HG03280 (cell line): ENCODE measurements around the gene POU3F1.

ENCODE experiments used
- ATAC-seq: cut with Tn5 transposase; IDR thresholded peaks from one replicate; pipeline ENCODE4 v1.9.1; 2021; ENCODE audit warnings: mild to moderate bottlenecking, moderate library complexity; ENCODE audit not compliant: unreplicated experiment

POU3F1 gene

DNA sequence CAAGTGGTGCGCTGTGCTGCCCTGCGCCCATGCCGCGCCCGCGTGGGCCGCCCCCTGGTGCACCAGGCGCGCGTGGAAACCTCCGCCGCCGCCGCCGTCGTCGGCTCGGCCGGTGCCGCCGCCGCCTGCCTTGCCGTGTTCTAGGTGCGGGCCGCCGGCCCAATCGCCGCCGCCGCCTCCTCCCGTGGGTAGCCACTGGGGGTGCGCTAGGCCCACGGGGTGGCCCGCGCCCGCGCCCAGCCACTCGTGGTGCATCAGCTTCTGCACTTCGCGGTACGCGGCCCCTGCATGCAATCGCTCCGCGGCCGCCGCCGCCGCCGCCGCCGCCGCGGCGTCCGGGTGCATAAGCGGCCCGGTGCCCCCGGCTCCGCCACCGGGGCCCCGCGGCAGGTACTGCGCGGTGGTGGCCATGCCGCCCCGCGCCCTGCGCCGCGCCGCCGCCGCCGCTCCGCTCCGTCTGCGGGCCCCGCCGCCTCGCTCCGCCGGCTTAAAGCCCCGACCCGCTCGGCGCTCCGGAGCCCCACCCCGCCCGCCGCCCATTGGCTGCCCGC is at the start of gene POU3F1:
Gene POU3F1, minus strand, starts transcription at position 461 of the 551 bp plus-strand sequence. Its CDS starts 50 bp downstream, at position 411.
- peak; percentile 18 for ATAC-seq

DNA sequence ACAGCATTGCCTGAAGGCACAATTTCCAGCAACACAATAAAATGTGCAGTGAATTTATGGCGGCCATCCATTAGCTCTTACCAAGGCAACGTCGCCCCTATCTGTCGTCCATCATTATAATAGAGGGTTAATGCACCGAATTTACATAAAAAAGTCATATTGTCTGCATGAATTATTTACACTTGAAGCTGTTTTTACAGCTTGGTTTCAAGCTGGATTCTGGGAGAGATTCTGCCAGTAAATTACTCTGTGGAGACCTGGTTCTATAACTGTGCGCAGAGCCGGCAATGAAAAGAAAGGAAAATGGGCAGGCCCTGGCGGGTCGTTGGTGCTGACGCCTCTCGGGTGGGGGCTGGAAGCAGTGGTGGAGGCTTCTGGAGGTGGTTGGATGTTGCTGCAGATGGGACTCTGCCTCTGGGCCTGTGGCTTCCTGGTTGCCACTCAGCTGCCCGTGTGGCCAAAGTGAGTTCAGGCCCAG is 48.9 kb upstream of the POU3F1 start:
- no peak for ATAC-seq

DNA sequence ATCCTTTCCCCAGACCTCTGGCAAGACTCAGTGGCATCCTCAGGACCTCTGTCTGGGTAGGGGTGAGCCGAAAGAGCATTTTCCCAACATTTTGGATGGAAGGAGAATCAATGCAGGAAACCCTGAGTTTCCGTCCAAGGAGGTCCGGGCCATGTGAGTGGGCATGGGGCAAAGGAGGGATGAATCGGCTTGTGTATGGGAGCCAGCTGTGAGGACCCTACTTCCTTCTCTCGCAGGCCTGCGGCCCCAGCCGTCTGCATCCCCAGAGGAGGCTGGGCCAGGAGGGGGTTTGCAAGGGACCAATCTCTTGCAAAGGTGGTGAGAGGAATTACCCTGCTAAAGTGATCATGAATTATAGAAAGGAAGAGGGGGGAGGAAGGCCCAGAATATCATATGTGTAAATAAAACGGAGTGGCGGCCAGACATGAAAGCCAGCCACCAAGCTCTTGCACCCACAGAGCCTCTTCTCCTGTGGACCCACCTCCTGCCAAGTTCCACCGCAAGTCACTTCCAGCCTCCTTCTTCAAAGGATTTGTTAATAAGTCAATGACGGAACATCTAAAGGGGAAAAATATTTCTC is 48.2 kb upstream of the POU3F1 start:
- ATAC-seq: no peak

DNA sequence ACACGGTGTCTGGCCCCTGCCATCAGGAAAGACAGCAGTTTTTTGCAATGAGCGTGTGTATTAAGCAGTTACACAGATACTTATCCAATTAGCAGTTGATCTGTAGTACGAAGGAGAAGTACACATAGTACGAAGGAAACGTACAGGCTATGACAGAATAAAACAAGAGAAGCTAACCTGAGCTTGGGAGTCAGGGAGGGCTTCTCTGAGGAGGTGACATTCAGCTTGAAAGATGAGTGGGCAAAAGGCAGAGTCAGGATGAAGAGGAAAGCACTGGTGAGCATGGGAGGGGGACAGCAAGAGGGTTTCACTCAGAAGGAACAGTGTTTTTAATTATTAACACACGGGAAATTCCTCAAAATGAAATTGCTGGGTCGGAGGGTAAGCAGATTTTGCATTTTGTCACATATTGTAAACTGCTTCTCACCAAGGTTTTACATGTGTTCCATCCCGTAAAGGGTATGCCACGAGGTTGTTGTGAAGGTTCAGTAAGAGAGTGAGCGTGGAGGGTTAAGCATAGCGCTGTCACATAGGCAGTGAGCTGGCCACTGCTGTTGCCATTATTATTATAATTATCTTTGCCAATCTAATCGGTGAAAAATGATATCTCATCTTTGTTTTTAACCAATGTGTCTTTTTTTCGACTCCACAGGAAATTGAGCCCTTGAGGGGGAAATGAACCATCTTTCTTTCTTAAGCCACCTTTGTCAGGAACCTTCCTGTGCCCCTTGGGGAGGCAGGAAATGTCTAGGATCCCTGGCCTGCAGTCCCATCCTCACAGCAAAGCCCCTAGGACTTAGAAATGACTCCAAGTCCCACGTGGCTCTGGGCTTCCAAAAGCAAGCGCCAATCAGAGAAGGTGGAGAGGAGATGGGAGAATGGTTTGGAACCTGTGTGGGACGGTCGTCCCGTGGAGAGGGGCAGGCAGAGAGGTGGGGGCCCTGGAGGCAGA is 47.3 kb upstream of the POU3F1 start:
- ATAC-seq: no peak

DNA sequence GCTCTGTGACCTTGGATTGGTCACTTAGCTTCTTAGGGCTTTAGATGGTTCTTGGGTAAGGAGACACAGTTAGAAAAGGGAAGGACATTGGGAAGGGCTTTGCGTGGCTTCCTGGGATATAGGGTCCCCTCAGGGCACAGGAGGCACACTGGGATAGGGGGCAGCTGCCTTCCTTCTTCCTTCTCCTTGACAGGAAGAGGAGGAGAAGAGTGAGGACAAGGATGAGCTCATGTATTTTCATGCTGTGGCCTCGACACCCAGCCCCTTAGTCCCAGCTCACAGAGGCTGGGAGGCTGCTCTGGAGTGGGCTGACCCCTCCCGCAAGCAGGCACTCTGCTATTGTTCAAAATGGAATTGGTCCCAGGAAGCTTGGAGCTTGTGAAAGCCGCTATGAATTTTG is 45.7 kb upstream of the POU3F1 start:
- no peak for ATAC-seq

DNA sequence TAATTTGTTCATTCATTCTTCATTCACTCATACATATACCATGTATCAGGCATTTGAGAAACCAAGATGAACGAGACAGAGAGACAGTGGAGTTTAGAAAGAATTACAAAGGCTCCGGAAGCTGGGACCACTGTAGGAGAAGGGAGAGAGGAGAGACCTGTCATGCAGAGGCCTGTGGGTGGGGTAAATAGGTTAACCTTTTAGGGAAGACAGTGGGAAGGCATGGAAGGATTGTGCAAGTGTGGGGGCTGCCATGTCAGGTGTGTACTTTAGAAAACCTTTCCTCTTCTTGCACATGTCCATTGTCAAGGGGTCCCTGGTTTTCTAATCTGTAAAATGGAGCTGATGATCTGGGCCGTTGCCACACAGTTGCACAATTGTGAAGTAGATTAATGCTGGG is 44.2 kb upstream of the POU3F1 start:
- ATAC-seq: no peak

DNA sequence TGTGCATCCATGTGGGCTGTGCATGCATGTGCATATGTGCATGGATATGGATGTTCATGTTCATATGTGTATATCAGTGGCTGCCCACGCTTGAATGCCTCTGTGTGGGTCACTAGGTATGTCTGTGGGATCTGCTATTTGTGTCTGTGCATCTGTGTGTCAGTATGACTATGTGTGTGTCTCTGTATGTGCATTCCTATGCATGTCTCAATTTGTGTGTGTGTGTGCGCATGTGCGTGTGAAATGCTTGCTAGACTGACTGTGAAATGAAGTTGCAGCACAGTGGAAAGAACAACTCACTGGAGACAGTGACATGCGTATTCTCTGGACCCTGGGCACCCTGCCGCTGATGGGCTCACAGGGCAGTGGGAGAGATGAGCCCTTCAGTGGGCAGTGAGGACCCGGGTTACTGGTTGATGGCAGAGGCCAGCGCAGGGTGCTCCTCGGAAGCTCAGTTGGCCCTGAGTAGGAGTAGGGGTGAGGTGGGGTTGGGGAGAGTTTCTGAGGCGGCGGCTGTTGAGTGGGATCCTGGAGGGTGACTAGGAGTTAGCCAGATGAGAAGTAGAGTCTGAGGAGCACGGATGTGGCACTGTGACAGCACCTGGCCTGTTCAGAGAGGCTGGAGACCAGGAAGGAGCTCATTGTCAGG is 43.2 kb upstream of the POU3F1 start:
- ATAC-seq: no peak

DNA sequence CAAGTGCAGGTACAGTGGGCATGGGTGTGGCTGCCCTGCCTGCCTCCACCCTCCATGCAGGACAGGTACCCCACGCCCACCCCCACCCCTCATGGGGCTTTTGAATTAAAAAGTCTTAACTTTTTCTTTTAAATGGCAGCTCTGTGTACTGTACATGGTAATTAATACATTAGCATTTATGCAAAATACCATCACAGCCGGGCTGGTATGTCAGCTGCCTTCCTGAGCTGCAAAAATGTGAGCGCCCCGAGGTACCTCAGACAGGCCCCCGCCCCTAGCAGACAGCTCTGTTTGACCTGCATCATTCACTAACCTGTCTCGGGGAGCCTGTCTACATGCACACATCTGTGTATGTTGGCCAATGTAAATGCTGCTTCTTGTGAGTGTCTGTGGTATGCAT is 42.2 kb upstream of the POU3F1 start:
- no peak for ATAC-seq

DNA sequence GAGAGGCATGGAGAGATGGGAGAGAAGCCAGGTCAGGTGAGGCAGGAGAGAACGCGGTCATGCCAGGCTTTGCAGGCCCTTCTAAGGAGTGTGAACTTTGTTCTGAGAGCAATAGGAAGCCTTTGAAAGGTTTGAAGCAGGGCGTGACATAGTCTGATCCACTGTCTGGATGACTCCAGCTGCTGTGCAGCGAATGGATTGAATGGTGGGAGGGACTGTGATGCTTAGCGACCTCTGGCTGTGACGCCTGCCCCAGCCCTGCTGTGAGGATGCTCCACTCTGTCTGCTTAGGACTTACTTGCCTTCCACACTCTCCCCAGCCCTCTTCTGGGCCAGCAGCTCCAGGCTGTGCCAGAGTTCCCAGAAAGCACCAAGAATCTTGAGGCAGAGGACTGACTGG is 41.8 kb upstream of the POU3F1 start:
- ATAC-seq: no peak

DNA sequence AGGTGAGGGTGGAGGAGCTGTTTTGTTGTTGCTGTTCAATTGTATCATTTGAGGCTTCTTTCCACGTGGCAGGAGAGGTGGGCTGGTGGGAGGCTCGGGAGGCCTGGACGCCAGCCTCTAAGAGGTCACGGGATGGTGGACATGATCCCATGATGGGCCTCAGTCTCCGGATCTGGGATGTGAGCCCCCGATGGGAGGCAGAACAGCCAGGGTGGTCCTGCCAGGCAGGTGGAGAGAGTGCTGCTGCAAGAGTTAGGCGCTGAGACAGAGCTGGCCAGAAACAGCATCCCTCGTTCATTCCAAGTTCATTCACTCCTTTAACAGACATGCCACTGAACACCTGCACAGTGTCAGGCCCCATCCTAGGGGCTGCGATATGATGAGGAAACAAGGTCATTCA is 41.1 kb upstream of the POU3F1 start:
- ATAC-seq: no peak

DNA sequence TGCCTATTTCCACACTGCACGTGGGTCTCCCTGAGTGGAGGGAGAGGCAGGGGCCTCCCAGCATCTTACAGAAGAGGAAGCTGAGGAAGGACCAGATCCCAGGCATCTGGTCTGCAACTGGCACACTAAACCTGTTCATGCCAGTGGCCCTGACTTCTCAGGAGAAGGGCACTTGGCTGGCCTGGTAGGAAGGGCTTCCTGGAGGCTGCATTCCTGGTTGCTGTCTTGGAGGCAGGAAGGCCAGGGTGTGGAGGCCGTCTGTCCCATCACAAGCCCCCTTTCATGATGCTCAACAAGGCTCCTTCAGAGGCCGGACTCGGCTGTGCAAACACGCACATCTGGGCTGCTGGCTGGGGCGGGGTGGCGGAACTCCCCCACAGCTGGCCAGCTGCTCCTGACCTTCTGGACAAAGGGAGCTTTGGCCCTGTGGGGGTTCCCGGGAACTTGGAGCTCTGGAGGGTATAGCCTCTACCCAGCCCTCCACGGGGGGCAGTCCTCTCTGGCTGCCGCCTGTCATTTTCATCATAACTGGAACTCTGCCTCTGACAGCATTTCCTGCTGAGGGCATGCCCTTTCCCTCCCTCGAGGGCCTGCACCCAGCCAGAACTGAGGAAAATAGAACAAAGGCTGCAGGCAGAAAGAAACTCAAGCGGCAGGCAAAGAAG is 39.2 kb upstream of the POU3F1 start:
- ATAC-seq: no peak

DNA sequence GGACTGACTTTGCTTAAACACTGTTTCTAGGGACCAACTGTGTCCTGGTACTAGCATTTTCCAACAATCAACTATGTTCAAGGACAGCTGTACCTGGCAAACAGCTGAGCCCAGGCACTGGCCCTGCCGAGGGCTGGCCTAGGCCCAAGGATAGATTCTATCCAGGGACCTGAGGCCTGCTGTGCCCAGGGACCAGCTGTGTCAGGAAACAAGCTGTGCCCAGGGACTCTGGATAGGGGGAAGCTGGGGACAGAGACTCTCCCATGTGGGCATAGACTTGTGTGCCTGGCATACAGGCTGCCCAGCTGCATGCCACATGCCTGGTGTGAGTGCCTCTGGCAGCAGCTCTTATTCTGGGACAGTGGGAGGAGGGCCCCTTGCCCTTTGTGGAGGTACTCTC is 38.1 kb upstream of the POU3F1 start:
- ATAC-seq: no peak

DNA sequence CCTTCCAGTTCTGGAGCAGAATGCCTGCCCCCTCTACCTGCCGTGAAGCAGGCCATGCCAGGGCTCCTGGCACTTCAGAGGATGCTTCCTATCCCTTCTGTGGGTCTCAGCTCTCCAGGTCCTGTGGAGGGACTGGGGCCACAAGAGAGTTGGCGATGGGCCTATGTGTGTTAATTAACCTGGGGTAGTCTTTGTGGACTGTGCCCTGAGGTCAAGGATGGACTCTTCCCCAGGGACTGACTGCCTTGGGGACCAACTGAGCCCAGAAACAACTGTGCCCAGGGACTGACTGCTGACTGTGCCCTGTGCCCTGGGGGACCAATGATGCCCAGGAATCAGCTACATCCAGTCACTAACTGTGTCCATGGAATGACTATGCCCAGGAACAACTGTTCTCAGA is 37.5 kb upstream of the POU3F1 start:
- ATAC-seq: no peak

DNA sequence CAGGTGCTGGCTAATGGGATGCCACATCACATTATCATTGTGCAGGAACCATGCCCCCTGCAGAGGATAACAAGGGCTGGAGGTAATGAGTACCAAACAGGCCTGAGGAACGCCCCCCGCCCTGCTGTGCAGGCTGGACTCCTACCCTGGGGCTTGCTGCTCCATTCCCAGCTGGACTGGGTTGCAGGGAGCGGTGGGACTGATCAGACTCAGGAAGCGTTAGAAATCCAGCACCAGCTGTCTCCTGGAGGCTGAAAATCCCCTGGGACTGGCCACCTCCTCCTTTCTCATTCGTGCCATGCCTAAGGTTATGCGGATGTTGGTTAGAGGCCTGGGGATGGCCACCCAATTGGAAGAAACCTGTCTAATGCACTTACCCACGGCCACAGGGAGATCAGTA is 36.9 kb upstream of the POU3F1 start:
- ATAC-seq: no peak

DNA sequence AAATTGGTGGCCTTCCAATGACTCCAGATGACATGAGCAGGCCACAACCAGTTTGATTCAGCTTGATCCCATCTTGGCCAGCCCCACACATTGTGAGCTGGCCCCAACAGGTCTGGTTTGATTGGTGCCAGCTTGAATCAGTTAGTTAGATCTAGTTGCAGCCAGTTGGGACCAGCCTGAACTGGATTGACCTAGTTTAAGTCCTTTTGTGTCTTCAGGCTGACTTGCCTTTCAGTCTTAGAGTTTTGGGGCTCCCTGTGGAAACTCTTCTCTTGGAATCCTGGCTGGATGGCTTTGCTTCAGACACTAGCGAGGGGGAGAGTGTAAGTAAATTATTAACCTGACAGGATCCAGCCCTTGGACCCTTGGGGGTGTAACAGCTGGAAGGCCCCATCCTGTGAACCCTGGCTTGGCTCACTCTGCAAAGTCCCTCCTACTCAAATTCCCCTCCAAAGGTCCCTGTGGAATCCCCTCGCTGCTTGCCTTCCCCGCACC is 36.2 kb upstream of the POU3F1 start:
- no peak for ATAC-seq

DNA sequence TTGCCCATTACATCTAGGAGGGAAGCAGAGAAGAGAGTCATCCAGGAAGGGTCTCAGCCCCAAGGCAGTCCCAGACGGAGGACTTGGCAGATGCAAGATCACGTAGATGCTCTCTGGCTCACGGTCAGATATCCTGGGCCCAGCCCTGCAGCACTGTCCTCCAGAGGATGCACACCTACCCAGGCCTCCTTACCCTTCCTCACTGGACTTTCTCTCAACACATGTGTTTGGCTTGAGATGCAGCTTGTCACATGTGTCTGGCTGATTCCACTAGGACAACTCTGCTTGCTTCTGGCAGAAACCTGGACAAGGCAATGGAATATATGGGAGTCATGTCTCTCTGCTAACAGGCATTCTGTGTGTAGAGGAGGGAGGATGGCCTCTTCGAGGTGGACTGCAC is 32.4 kb upstream of the POU3F1 start:
- ATAC-seq: no peak

DNA sequence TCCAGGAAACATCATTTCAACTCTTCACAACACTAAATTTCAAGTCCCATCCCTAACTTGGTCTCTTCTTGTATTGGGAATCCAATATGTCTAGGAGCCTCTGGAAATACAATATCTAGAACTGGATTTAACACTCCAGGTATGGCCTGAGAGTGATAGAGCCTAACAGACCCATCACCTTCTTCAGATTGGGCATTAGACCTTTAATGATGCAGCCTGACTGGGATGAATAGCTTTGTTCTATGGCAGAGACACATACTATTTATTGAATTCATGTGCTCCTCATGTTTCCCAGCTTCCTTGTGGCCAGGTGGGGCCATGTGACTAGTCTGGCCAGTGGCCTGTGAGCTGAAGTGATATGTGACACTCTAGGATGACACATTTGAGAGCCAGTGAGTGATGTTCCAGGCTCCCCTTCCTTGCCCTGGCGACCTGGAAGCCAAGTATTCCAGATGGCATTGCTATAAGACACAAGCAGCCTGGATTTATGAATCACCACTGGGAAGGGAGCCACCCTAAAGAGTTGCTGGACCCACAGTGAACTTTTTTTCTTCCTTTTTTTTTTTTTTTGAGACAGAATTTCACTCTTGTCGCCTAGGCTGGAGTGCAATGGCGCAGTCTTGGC is 31.0 kb upstream of the POU3F1 start:
- ATAC-seq: no peak

DNA sequence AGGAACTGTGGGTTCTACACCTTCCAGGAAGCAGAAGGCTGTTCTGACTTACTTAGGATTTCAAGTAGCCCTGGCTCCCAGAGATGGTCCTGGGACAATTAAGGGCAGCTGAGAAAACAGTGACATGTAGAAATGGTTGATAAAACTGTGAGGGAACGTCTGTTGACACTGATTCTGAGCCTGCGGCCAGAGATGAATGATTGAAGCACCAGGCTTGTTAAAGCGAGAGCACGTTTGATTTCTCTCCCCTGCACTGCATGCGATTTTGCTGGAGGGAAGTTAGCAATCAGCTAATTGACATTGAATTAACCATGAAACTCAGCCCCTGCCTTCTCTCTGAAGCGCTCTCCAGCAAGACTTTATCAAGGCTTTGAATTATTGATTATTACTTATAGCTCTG is 29.9 kb upstream of the POU3F1 start:
- ATAC-seq: no peak

DNA sequence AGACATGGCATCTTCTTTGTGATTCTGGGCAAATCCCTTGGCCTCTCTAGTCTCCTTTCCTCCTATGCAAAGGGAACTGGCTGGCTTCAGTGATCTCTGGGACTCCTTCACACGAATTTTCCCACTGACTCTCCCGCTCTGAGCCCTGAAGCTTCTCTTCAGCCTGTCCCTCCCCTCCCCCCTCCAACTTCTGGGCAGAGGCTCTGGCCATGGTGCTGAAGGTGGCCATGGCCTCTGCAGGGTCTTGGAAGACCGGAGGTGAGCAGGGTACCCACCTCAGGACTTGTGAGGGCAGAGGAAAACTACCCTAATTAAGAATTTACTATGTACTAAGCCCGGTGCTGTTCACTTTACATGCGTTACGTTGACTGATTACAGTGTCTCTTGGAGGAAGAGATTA is 29.4 kb upstream of the POU3F1 start:
- ATAC-seq: no peak

DNA sequence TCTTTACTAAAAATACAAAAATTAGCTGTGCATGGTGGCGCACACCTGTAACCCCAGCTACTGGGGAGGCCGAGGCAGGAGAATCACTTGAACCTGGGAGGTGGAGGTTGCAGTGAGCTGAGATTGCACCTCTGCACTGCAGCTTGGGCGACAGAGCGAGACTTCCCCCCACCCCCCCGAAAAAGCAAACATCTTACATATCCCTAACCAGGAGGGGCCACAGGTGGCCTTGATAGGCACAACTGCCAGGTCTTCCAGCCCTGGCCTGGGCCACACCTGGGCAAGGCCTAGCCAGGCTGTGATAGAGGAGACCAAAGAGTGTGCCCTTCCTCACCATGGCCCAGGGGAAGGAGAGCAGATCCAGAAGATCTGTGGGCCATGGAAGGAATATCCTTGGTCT is 28.6 kb upstream of the POU3F1 start:
- no peak for ATAC-seq
